ENCODE measurements around the gene IZUMO4. TPM values are rescaled to one million over a fixed set of nuclear protein-coding genes. Genes with fewer than 3 reads are reported as not detected.

The IZUMO4 gene
- polyA plus RNA-seq, 1 donor (not counting 4 experiments of a cell fraction or from before 2014, with no cell fraction given), result 6.7 TPM

- H3K9me1 ChIP-seq (ENCODE audit: control insufficient read depth, extremely low read depth, insufficient read depth, low read length), result no peaks in the 10 kb centered on the region
- no peak for TF ChIP-seq EZH2 (IDR thresholded peaks at IDR 0.05; ENCODE audit: low read length)
- dilution Hi-C loops (cut with MboI; ENCODE audit: extremely low pct_ligation_motif_present, low sequenced_read_pairs), result no loop called here
- DNase-seq (ENCODE audit: low read depth, low spot score), result no peak
- H3K27ac ChIP-seq (ENCODE audit: control insufficient read depth, insufficient read depth, low read length), result no peak overlapping the region
- FAIRE-seq, result no peak
- H3K79me2 ChIP-seq (ENCODE audit: control insufficient read depth, insufficient read depth, low read length), result no peaks in the 10 kb centered on the region
- H3K36me3 ChIP-seq (ENCODE audit: control insufficient read depth in 2 of 2, extremely low read depth in 1 of 2, insufficient read depth in 2 of 2, low read length in 2 of 2), result peaks cover 62 to 69% of the 10 kb centered on the region in 2 experiments
- no peak overlapping the region for H3K9ac ChIP-seq (ENCODE audit: control insufficient read depth, extremely low read depth, insufficient read depth, low read length)
- no peaks in the 10 kb centered on the region for H3K4me1 ChIP-seq (ENCODE audit: control insufficient read depth, extremely low read depth, insufficient read depth, low read length)
- H3K9me3 ChIP-seq (ENCODE audit: control insufficient read depth, low read depth, low read length), result no peaks in the 10 kb centered on the region
- H3K4me3 ChIP-seq (ENCODE audit: control insufficient read depth in 2 of 3, extremely low read depth in 1 of 3, insufficient read depth in 2 of 3, low read depth in 1 of 3, low read length in 3 of 3), result no peak overlapping the region
- H4K20me1 ChIP-seq (ENCODE audit: control insufficient read depth, extremely low read depth, insufficient read depth, low read length), result no peaks in the 10 kb centered on the region
- H3K4me2 ChIP-seq (ENCODE audit: control insufficient read depth, extremely low read depth, insufficient read depth, low read depth, low read length), result no peak overlapping the region
- no peak overlapping the region for H2AFZ ChIP-seq (ENCODE audit: control insufficient read depth, low read length)
- no peaks in the 10 kb centered on the region for H3K27me3 ChIP-seq (ENCODE audit: control insufficient read depth, extremely low read depth, insufficient read depth, low read length)
Measured at GRCh38 chr19:2111425-2111824, 14.7 kb downstream of the IZUMO4 start.

GRCh38 chr19:2111886-2112285 lies 15.2 kb downstream of the IZUMO4 start:
- TF ChIP-seq EZH2 (IDR thresholded peaks at IDR 0.05; ENCODE audit: low read length) (no peak), CTCF (optimal IDR thresholded peaks at IDR 0.05 in 1 of 3, IDR thresholded peaks at IDR 0.05 in 1 of 3, conservative IDR thresholded peaks at IDR 0.05 in 1 of 3; ENCODE audit: extremely low read depth in 1 of 3, insufficient read depth in 2 of 3, low read length in 3 of 3) (no peak)
- DNase-seq (ENCODE audit: low read depth, low spot score) (no peak), FAIRE-seq (no peak)
- H3K9me3 ChIP-seq (ENCODE audit: control insufficient read depth, low read depth, low read length), result no peaks in the 10 kb centered on the region
- H3K79me2 ChIP-seq (ENCODE audit: control insufficient read depth, insufficient read depth, low read length), result no peaks in the 10 kb centered on the region
- dilution Hi-C loops (cut with MboI; ENCODE audit: extremely low pct_ligation_motif_present, low sequenced_read_pairs), result no loop called here
- no peaks in the 10 kb centered on the region for H3K27me3 ChIP-seq (ENCODE audit: control insufficient read depth, extremely low read depth, insufficient read depth, low read length)
- no peak overlapping the region for H2AFZ ChIP-seq (ENCODE audit: control insufficient read depth, low read length)
- no peak overlapping the region for H3K4me3 ChIP-seq (ENCODE audit: control insufficient read depth in 2 of 3, extremely low read depth in 1 of 3, insufficient read depth in 2 of 3, low read depth in 1 of 3, low read length in 3 of 3)
- no peaks in the 10 kb centered on the region for H3K9me1 ChIP-seq (ENCODE audit: control insufficient read depth, extremely low read depth, insufficient read depth, low read length)
- H3K36me3 ChIP-seq (ENCODE audit: control insufficient read depth in 2 of 2, extremely low read depth in 1 of 2, insufficient read depth in 2 of 2, low read length in 2 of 2), result peaks cover 59 to 73% of the 10 kb centered on the region in 2 experiments
- no peaks in the 10 kb centered on the region for H4K20me1 ChIP-seq (ENCODE audit: control insufficient read depth, extremely low read depth, insufficient read depth, low read length)
- no peaks in the 10 kb centered on the region for H3K4me1 ChIP-seq (ENCODE audit: control insufficient read depth, extremely low read depth, insufficient read depth, low read length)
- H3K4me2 ChIP-seq (ENCODE audit: control insufficient read depth, extremely low read depth, insufficient read depth, low read depth, low read length), result no peak overlapping the region
- H3K9ac ChIP-seq (ENCODE audit: control insufficient read depth, extremely low read depth, insufficient read depth, low read length), result no peak overlapping the region
- no peak overlapping the region for H3K27ac ChIP-seq (ENCODE audit: control insufficient read depth, insufficient read depth, low read length)

All from keratinocyte (primary cell).